Urinary bladder (tissue), 4 donors: ENCODE measurements around the gene TSPAN17. TPM values are rescaled to one million over a fixed set of nuclear protein-coding genes. Genes with fewer than 3 reads are reported as not detected.
A peak's percentile ranks its signal among the peaks of the same experiment; 100 is the strongest.

Experiments used
- DNase-seq: peaks from one replicate; pipeline ENCODE4 v3.0.0-alpha.2; 2015; ENCODE audit errors: extremely low spot score
- H3K27ac ChIP-seq: one replicate; pipeline ENCODE4 v1.5.1; 2013; ENCODE audit warnings: low read depth, mild to moderate bottlenecking, moderate library complexity
- H3K36me3 ChIP-seq: one replicate; pipeline ENCODE4 v1.6.1; 2013; ENCODE audit warnings: mild to moderate bottlenecking, moderate library complexity; ENCODE audit not compliant: insufficient read depth
- H3K4me1 ChIP-seq: one replicate; pipeline ENCODE4 v1.6.1; 2013; ENCODE audit warnings: mild to moderate bottlenecking, moderate library complexity; ENCODE audit not compliant: insufficient read depth
- H3K4me3 ChIP-seq: one replicate; pipeline ENCODE4 v1.5.1; 2013; ENCODE audit warnings: low read depth, low read length
- WGBS: extraction: QIAGEN DNeasy Blood & Tissue Kit; methylation state at CpG from one replicate; pipeline ENCODE4 v1.1.7; 2013; 5-methylcytosine and 5-hydroxymethylcytosine counted together
- polyA plus RNA-seq: library from polyadenylated mRNA; stranded (reverse); fragments of 200-250 nt; gene quantifications from one replicate; pipeline ENCODE4 v1.2.3, GENCODE V29; 2013
- total RNA-seq: library from RNA; depleted of rRNA; stranded (reverse); fragments of >200 nt; gene quantifications from one replicate; pipeline ENCODE4 v1.2.3, GENCODE V29; 2014
- donor health status: healthy with polysubstance abuse.
- donor health status: healthy.

The TSPAN17 gene
- total and polyA plus RNA-seq, 2 donors, result 19.3 to 26.3 TPM

GRCh38 chr5:176653401-176654385, 6.4 kb downstream of the TSPAN17 start:
- no peak overlapping the region for H3K27ac ChIP-seq
- 79% methylated on average over 18 of the region's 18 CpGs for WGBS
- no peak overlapping the region for H3K4me3 ChIP-seq
- DNase-seq, result no peak
- no peaks in the 10 kb centered on the region for H3K36me3 ChIP-seq
- H3K4me1 ChIP-seq, result no peaks in the 10 kb centered on the region

DNA sequence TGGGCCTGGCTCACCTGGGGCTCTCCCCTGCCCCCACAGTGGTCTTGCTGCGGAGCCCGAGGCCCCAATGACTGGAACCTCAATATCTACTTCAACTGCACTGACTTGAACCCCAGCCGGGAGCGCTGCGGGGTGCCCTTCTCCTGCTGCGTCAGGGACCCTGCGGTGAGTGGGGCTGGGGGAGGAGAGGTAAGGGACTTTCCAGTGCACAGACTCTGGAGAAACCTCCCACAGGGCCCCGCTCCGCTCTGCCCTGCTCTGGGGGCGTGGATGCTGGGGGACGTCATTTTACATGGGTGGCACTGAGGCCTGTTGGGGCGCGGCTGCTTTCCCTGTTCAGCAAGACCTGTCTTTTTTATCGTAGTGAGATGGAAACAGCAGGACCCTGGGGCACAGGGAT, 7.6 kb downstream of the TSPAN17 start:
- Histone ChIP-seq H3K27ac (no peak overlapping the region), H3K4me1 (no peaks in the 10 kb centered on the region), H3K4me3 (no peak overlapping the region), H3K36me3 (no peaks in the 10 kb centered on the region)
- WGBS, result 92% methylated on average over 14 of the region's 14 CpGs
- DNase-seq, result no peak

- H3K27ac ChIP-seq, result no peak overlapping the region
- WGBS, result 88% methylated on average over 13 of the region's 13 CpGs
- DNase-seq, result no peak
- H3K36me3 ChIP-seq, result no peaks in the 10 kb centered on the region
- no peak overlapping the region for H3K4me3 ChIP-seq
- no peaks in the 10 kb centered on the region for H3K4me1 ChIP-seq
These were observed 9.2 kb downstream of the TSPAN17 start for GRCh38 chr5:176656467-176656990.

GRCh38 chr5:176658007-176658599, 10.8 kb downstream of the TSPAN17 start:
- WGBS, result 48% methylated on average over 14 of the region's 14 CpGs
- Histone ChIP-seq H3K4me3 (no peak overlapping the region), H3K27ac (no peak overlapping the region), H3K4me1 (no peaks in the 10 kb centered on the region), H3K36me3 (no peaks in the 10 kb centered on the region)
- DNase-seq, result no peak

GRCh38 chr5:176658817-176659511, 11.7 kb downstream of the TSPAN17 start:
- Histone ChIP-seq H3K27ac (no peak overlapping the region), H3K4me3 (no peak overlapping the region), H3K4me1 (no peaks in the 10 kb centered on the region), H3K36me3 (no peaks in the 10 kb centered on the region)
- 75% methylated on average over 11 of the region's 11 CpGs for WGBS
- DNase-seq, result no peak

- WGBS, result 85% methylated on average over 7 of the region's 7 CpGs
These were observed 12.2 kb downstream of the TSPAN17 start for GRCh38 chr5:176659512-176659839.

DNA sequence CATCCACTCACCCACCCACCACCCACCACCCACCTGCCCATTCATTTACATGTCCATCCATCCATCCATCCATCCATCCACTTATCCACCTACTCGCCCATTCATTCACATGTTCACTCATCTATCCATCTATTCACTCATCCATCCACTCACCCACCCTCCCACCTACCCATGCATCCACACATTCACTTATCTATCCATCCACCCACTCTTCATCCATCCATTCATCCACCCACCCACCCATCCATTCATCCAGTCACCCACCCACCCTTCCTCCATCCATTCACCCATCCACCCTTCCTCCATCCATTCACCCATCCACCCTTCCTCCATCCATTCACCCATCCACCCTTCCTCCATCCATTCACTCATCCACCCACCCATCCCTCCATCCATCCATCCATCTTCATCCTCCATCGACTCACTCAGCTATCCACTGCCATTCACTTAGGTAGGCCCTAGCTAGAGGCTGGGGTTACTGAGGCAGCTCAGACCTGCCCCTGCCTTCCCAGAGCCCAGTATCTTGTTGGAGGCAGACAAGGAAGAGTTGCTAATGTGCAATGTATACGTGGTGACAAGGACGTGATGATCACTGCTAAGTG, 12.7 kb downstream of the TSPAN17 start:
- no peak overlapping the region for H3K4me3 ChIP-seq
- no peaks in the 10 kb centered on the region for H3K36me3 ChIP-seq
- no peak overlapping the region for H3K27ac ChIP-seq
- 80% methylated on average over 4 of the region's 4 CpGs for WGBS
- no peak for DNase-seq
- H3K4me1 ChIP-seq, result no peaks in the 10 kb centered on the region

More at GRCh38 chr5:176659512-176659839, 12.2 kb downstream of the TSPAN17 start:
- H3K36me3 ChIP-seq, result no peaks in the 10 kb centered on the region
- no peak overlapping the region for H3K27ac ChIP-seq
- DNase-seq, result no peak
- no peak overlapping the region for H3K4me3 ChIP-seq
- H3K4me1 ChIP-seq, result no peaks in the 10 kb centered on the region

GRCh38 chr5:176660530-176660859, 13.2 kb downstream of the TSPAN17 start:
- no peak overlapping the region for H3K27ac ChIP-seq
- DNase-seq, result no peak
- no peaks in the 10 kb centered on the region for H3K4me1 ChIP-seq
- WGBS, result 35% methylated on average over 1 of the region's 1 CpG
- H3K4me3 ChIP-seq, result no peak overlapping the region
- no peaks in the 10 kb centered on the region for H3K36me3 ChIP-seq

DNA sequence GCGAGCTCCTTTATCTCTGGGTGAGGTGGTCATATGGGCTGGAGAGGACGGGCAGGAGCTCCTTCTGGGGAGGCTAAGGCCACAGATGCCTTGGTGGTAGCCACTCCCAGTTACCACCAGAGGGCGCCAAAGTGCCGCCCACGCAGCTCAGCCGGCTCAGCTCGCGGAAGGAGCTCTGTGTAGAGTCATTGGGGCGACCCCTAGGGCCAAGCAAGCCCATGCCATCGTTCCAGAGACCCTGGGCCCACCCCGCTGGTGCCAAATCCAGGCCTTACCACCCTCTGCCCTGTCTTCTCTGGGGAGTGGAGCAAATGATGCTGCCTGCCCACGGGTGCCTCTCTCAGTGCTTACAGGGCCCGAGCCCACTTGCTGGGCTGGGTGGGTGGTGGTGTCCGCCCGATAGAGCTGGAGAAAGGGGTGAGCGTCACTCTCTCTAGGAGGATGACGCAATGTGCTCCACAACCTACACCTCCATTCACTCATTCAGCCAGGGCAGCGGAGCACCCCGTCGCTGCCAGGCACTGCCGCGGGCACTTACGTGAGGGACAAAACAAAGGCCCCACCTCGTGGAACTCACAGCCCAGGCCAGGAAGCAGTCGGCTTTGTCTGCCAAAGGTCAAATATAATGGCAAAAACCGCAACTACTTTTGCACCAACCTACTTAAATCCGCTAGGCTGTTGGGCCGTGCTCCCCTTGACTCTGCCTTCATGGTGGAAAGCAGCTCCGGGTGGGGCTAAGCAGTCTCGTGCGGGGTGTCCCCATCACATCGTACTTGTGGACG, 13.8 kb downstream of the TSPAN17 start:
- Histone ChIP-seq H3K36me3 (no peaks in the 10 kb centered on the region), H3K4me3 (no peak overlapping the region), H3K4me1 (no peaks in the 10 kb centered on the region), H3K27ac (no peak overlapping the region)
- WGBS, result 54% methylated on average over 33 of the region's 33 CpGs
- DNase-seq, result peak; percentile 17

DNA sequence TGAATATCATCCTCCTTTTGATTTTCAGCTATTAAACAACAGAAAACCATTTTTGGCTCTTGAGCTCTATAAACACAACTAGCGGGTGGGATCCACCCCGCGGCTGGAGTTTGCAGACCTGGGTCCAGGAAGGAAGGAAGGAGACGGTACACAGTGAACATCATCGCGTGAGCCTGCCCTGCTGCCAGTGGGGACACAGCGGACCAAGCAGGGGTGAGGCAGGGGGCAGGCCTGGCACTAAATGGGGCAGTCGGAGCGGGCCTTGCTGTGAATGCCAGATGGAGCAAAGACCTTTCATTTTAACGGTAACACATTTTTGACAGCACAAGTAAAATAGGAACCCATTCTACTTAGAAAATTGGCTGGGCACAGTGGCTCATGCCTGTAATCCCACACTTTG, 14.4 kb downstream of the TSPAN17 start:
- 75% methylated on average over 10 of the region's 10 CpGs for WGBS
- H3K27ac ChIP-seq, result no peak overlapping the region
- no peak overlapping the region for H3K4me3 ChIP-seq
- no peak for DNase-seq
- H3K36me3 ChIP-seq, result no peaks in the 10 kb centered on the region
- H3K4me1 ChIP-seq, result no peaks in the 10 kb centered on the region

DNA sequence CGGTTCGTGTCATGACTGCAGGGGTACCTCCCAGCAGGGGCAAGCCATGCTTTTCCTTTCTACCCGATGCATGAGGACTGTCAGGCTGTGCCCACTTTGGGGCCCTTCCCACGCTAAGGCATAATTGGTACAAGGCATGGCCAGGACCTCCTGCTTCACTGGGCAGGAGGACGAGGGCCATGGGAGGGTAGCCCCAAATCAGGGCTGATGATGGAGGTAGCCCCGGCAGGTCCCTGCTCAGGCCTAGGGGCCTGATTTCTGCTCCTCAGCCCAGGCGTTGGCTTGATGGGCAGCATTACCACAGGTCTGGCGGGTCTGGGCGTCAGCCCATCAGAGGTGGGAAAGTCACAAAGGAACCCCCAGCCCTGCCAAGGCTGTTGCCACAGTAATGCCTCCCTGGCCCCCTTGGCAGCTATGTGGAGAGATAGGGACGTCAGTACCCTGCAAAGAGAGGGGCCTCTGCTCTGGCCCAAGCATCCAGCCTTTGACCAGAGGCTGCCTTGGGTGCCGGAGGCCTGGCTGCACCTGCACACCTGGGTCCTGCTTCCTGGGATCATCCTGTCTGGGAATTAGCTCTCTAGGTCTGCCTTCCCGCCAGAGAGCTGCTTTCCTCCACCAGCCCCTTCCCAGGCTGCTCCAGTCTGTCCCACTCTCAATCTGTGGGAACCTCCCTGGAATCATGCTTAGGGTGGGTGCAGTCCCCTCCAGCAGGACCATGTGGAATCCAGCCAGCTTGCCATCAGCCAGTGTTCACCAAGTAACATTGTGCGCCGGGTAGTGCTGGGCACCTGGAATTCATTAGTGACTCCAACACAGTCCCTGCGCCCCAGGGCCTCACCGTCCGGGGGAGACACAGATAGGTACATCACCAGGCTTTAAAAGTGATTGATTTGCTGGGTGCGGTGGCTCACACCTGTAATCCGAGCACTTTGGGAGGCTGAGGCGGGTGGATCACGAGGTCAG, 15.4 kb downstream of the TSPAN17 start:
- Histone ChIP-seq H3K4me3 (no peak overlapping the region), H3K27ac (no peak overlapping the region), H3K36me3 (no peaks in the 10 kb centered on the region), H3K4me1 (no peaks in the 10 kb centered on the region)
- DNase-seq, result no peak
- WGBS, result 77% methylated on average over 21 of the region's 21 CpGs

- no peak overlapping the region for H3K27ac ChIP-seq
- H3K4me1 ChIP-seq, result no peaks in the 10 kb centered on the region
- H3K36me3 ChIP-seq, result no peaks in the 10 kb centered on the region
- no peak for DNase-seq
- 74% methylated on average over 10 of the region's 10 CpGs for WGBS
- no peak overlapping the region for H3K4me3 ChIP-seq
These were observed 16.3 kb downstream of the TSPAN17 start for GRCh38 chr5:176663566-176663965.
